Nephron progenitor cell (in vitro differentiated cells): ENCODE results near the gene PRKCE.

Experiments
- DNase-seq: peaks from one replicate; pipeline ENCODE4 v3.0.0; 2021
- H3K27ac Mint-ChIP-seq: 2 replicates; pipeline ENCODE4 v1.8.0; 2021; ENCODE audit warnings: mild to moderate bottlenecking, moderate library complexity, mixed read lengths
- H3K27me3 Mint-ChIP-seq: 2 replicates; pipeline ENCODE4 v1.8.0; 2021; ENCODE audit warnings: mild to moderate bottlenecking, low read depth, mixed read lengths; ENCODE audit not compliant: poor library complexity
- H3K36me3 Mint-ChIP-seq: 2 replicates; pipeline ENCODE4 v1.8.0; 2021; ENCODE audit warnings: low read depth, mixed read lengths
- H3K4me1 Mint-ChIP-seq: 2 replicates; pipeline ENCODE4 v1.8.0; 2021; ENCODE audit warnings: mixed read lengths
- H3K4me3 Mint-ChIP-seq: 2 replicates; pipeline ENCODE4 v1.8.0; 2021; ENCODE audit warnings: mild to moderate bottlenecking, moderate library complexity, mixed read lengths
- H3K9me3 Mint-ChIP-seq: 2 replicates; pipeline ENCODE4 v1.8.0; 2021; ENCODE audit warnings: mild to moderate bottlenecking, moderate library complexity, mixed read lengths
- CTCF ChIP-seq: fragments of 200-600 bp; sonication (generic); IDR thresholded peaks from 2 replicates; pipeline ENCODE4 v1.5.0; 2021; ENCODE audit warnings: antibody characterized with exemption

PRKCE gene

GRCh38 chr2:45654250-45654649, 2.8 kb downstream of the PRKCE start:
- no peak for DNase-seq

DNA sequence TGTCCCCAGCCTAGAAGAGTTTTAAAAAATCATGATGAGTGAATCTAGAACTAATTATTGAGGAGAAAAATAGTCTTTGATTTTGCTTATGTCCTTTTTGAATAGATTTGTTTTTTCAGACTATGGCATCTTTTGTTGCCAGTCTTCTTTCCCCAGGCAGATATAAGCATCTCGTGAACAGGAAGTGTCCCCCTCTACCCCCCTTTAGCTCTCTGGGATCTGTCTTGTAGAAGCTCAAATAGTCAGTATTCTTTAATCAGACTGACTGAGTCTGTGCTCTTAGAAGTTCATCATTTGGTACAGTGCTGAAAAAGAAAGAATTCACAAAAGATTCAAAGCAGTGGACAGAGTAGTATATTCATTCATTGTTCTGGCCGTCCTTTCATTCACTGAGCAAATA, 10.4 kb downstream of the PRKCE start:
- Mint-ChIP-seq H3K27ac (no peak overlapping the region), H3K4me3 (no peak overlapping the region), H3K9me3 (no peaks in the 10 kb centered on the region), H3K27me3 (peaks cover 21% of the 10 kb centered on the region), H3K4me1 (no peaks in the 10 kb centered on the region), H3K36me3 (no peaks in the 10 kb centered on the region)
- no peak for DNase-seq
- TF ChIP-seq CTCF: no peak

More at GRCh38 chr2:45654250-45654649, 2.8 kb downstream of the PRKCE start:
- Mint-ChIP-seq H3K4me3 (no peak overlapping the region), H3K4me1 (peaks cover 19% of the 10 kb centered on the region), H3K9me3 (no peaks in the 10 kb centered on the region), H3K27me3 (peaks cover 59% of the 10 kb centered on the region), H3K27ac (no peak overlapping the region), H3K36me3 (no peaks in the 10 kb centered on the region)
- no peak for TF ChIP-seq CTCF

DNA sequence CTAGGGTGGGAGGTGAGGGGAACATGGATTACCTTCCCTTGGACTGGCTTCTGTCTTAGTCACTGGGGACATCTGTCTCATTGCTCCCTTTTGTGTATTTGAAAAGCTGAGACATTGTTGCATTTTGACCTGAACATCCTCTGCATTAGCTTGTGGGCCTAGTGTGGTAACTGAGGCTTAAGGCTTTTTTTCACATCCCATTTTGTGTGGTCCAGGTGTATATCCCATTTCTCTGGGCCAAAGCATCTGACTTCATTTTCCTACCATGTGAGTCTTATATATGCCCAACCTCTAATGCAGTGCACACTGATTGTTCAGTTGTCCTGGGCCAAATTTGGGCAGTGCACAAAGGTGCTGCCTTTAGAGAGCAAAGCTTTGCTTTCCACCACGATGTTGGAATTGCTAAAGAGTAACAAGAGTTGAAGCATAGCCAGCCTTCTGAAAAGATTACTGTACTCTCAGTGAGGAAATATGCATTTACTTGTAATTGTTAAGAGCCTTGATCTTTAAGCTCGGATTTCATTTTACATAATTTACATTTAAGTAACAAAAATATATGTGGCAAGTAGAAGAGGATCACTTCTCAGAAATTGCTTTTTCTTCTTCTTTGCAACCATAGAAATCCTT, 13.3 kb downstream of the PRKCE start:
- no peak overlapping the region for H3K27ac Mint-ChIP-seq
- TF ChIP-seq CTCF: no peak
- H3K27me3 Mint-ChIP-seq: peaks cover 15% of the 10 kb centered on the region
- H3K36me3 Mint-ChIP-seq: no peaks in the 10 kb centered on the region
- no peak overlapping the region for H3K4me3 Mint-ChIP-seq
- H3K9me3 Mint-ChIP-seq: no peaks in the 10 kb centered on the region
- DNase-seq: no peak
- no peaks in the 10 kb centered on the region for H3K4me1 Mint-ChIP-seq

DNA sequence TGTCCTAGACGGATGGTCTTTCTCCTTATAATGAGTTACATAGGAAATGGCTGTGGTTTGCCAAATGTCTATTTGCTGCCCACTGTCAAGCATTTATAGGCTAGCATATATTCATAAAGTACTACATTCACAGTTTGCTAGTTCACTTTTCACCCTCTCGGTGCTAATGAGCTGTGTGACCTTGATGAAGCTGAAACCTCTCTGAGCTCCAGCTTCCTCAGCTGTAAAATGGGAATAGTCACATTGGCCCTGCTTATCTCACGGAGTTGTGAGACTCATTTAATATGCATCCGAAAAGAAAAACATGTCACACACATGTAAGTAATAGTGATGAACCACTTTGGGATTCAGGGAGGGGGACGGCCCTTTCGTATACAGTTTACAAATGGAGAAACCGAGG, 17.0 kb downstream of the PRKCE start:
- H3K27ac Mint-ChIP-seq: no peak overlapping the region
- no peak overlapping the region for H3K4me3 Mint-ChIP-seq
- peaks cover 4% of the 10 kb centered on the region for H3K4me1 Mint-ChIP-seq
- no peaks in the 10 kb centered on the region for H3K36me3 Mint-ChIP-seq
- no peaks in the 10 kb centered on the region for H3K9me3 Mint-ChIP-seq
- TF ChIP-seq CTCF: no peak
- H3K27me3 Mint-ChIP-seq: peaks cover 5% of the 10 kb centered on the region
- no peak for DNase-seq

DNA sequence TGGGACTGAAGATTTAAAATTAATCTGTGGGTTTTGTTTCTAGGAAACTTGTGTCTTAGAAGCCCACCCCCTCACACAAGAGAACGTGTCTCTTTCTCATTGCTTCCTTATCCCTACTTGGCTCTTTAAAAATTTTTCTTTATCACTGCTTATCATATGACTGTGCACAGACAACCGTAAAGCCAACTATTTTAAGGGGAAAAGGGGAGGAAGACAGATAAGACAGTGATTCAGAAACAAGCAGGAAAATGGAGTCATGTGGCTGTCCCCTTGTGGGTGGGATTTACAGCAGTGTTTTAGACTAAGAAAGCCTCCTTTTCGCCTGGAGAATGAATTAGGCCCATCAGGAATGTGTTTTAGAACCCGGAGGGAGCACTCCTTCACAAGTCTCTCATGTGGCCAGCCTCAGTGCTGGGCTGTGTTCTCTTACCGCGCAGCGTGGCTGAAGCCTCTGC, 17.6 kb downstream of the PRKCE start:
- no peak for DNase-seq
- H3K27me3 Mint-ChIP-seq: peaks cover 4% of the 10 kb centered on the region
- H3K4me1 Mint-ChIP-seq: peaks cover 9% of the 10 kb centered on the region
- no peak overlapping the region for H3K4me3 Mint-ChIP-seq
- H3K27ac Mint-ChIP-seq: peak overlapping the region; percentile 51
- H3K36me3 Mint-ChIP-seq: no peaks in the 10 kb centered on the region
- TF ChIP-seq CTCF: no peak
- H3K9me3 Mint-ChIP-seq: no peaks in the 10 kb centered on the region

DNA sequence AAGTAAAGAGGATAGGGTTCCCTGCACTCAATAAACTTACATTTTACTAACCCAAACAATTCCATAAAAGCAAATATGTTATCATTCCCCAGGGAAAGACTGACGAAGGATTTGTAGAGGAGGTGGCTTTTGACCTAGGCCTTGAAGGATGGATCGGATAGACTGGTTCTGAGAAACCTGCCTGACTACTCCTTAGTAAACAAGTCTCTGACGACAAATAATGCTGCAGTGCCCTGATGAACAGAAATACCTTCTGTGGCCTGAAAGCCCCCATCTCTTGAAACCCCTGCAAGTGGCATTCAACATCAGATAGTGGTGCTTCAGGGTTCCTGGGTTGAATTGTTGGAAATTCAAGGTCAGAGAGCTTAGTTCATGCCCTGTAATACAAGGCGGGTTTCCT, 19.2 kb downstream of the PRKCE start:
- no peak for TF ChIP-seq CTCF
- no peak overlapping the region for H3K27ac Mint-ChIP-seq
- no peak for DNase-seq
- H3K4me1 Mint-ChIP-seq: peaks cover 25% of the 10 kb centered on the region
- no peaks in the 10 kb centered on the region for H3K9me3 Mint-ChIP-seq
- H3K4me3 Mint-ChIP-seq: no peak overlapping the region
- H3K27me3 Mint-ChIP-seq: peaks cover 6% of the 10 kb centered on the region
- H3K36me3 Mint-ChIP-seq: no peaks in the 10 kb centered on the region
